RWPE2 (cell line): ENCODE results near the gene SPG11.
"Not testable (repeated sequence)": the region's sequence is repeated elsewhere in the genome, so short reads cannot be mapped to it uniquely, and the experiment has no call there.

Source experiments
- ATAC-seq: fragments of 200-7000 bp; cut with Tn5 transposase; 3 replicates; pipeline ENCODE4 v1.9.1; 2021; ENCODE audit warnings: low read depth
- DNase-seq: peaks from one replicate; pipeline ENCODE4 v3.0.0-alpha.2; 2020; ENCODE audit warnings: low spot score
- H3K27ac ChIP-seq: fragments of 450-650 bp; 2 replicates; pipeline ENCODE4 v1.5.1; 2017; ENCODE audit warnings: mild to moderate bottlenecking; ENCODE audit not compliant: poor library complexity, severe bottlenecking
- H3K27me3 ChIP-seq: fragments of 250-450 bp; sonication (Bioruptor Pico); 2 replicates; pipeline ENCODE4 v1.5.1; 2021; ENCODE audit warnings: mild to moderate bottlenecking, moderate library complexity; ENCODE audit not compliant: insufficient read depth, poor library complexity, severe bottlenecking
- H3K36me3 ChIP-seq: fragments of 250-450 bp; sonication (Bioruptor Pico); 2 replicates; pipeline ENCODE4 v1.5.1; 2020; ENCODE audit warnings: low read depth, mild to moderate bottlenecking, moderate library complexity
- H3K4me1 ChIP-seq: fragments of 250-450 bp; sonication (Bioruptor Pico); 2 replicates; pipeline ENCODE4 v1.5.1; 2021; ENCODE audit warnings: mild to moderate bottlenecking, moderate library complexity; ENCODE audit not compliant: insufficient read depth, poor library complexity, severe bottlenecking
- H3K4me3 ChIP-seq: fragments of 250-450 bp; sonication (Bioruptor Pico); 2 replicates; pipeline ENCODE4 v1.5.1; 2021; ENCODE audit warnings: mild to moderate bottlenecking, moderate library complexity; ENCODE audit not compliant: severe bottlenecking
- H3K9me3 ChIP-seq: fragments of 250-450 bp; sonication (Bioruptor Pico); 2 replicates; pipeline ENCODE4 v1.5.1; 2021; ENCODE audit warnings: mild to moderate bottlenecking, moderate library complexity; ENCODE audit not compliant: severe bottlenecking
- TF ChIP-seq, protein P1 (sequence below): fragments of 450-650 bp; IDR thresholded peaks from one replicate; pipeline ENCODE4 v1.5.1; 2017; ENCODE audit warnings: mild to moderate bottlenecking, moderate library complexity; ENCODE audit not compliant: poor library complexity, severe bottlenecking

The SPG11 gene

DNA sequence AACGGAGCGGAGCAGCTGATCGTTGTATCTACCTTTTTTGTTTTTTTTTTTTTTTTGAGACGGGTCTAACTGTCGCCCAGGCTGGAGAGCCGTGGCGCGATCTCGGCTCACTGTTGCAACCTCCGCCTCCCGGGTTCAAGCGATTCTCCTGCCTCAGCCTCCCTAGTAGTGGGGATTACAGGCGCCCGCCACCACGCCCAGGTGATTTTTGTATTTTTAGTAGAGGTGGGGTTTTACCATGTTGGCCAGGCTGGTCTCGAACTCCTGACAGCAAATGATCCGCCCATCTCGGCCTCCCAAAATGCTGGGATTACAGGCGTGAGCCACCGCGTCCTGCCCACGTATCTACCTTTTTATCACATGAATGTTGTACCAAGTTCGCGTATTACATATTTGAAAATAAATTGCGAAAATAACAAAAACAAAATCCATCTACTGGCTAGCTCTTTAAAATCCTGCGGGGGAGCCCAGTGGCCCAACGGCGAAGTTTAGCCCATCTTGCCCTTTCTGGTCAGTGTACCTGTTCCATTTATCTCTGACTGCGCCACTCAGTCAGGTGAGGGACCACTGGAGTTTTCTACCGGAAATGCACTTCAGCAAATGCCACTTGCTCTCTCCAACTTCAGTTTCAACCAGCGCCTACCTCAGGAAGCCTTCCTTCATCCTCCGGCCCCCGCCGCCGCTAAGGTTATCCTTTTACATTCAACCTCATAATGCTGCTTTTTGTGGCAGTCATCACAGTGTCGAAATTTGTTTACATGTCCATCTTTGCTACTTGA lies 127.8 kb downstream of the SPG11 start:
- no peak for DNase-seq
- no peak for ATAC-seq
- TF ChIP-seq, protein P1, sequence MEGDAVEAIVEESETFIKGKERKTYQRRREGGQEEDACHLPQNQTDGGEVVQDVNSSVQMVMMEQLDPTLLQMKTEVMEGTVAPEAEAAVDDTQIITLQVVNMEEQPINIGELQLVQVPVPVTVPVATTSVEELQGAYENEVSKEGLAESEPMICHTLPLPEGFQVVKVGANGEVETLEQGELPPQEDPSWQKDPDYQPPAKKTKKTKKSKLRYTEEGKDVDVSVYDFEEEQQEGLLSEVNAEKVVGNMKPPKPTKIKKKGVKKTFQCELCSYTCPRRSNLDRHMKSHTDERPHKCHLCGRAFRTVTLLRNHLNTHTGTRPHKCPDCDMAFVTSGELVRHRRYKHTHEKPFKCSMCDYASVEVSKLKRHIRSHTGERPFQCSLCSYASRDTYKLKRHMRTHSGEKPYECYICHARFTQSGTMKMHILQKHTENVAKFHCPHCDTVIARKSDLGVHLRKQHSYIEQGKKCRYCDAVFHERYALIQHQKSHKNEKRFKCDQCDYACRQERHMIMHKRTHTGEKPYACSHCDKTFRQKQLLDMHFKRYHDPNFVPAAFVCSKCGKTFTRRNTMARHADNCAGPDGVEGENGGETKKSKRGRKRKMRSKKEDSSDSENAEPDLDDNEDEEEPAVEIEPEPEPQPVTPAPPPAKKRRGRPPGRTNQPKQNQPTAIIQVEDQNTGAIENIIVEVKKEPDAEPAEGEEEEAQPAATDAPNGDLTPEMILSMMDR, result no peak
- peaks cover 8% of the 10 kb centered on the region for H3K4me1 ChIP-seq
- H3K36me3 ChIP-seq, result peaks cover 35% of the 10 kb centered on the region
- peak overlapping the region; percentile 93 for H3K4me3 ChIP-seq
- H3K27ac ChIP-seq, result peak overlapping the region; percentile 93
- no peaks in the 10 kb centered on the region for H3K27me3 ChIP-seq
- no peaks in the 10 kb centered on the region for H3K9me3 ChIP-seq

DNA sequence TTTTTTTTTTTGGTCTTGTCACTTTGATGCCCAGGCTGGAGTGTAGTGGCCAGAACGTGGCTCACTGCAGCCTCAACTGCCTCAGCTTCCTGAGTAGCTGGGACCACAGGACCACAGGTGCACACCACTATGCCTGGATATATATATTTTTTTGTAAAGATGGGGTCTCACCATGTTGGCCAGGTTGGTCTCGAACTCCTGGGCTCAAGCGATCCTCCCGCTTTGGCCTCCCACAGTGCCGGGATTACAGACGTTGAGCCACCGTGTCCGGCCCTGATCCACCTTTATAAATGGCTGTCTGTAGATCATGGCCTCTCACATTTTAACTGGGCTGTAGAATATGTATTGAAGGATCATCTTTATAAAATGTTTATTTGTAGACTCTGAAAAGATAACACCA lies 128.4 kb downstream of the SPG11 start:
- DNase-seq (no peak), ATAC-seq (no peak)
- Histone ChIP-seq H3K27ac (peak overlapping the region; percentile 93), H3K36me3 (peaks cover 30% of the 10 kb centered on the region), H3K4me3 (no peak overlapping the region), H3K4me1 (peaks cover 8% of the 10 kb centered on the region), H3K27me3 (no peaks in the 10 kb centered on the region), H3K9me3 (no peaks in the 10 kb centered on the region)
- TF ChIP-seq, protein P1, result no peak

DNA sequence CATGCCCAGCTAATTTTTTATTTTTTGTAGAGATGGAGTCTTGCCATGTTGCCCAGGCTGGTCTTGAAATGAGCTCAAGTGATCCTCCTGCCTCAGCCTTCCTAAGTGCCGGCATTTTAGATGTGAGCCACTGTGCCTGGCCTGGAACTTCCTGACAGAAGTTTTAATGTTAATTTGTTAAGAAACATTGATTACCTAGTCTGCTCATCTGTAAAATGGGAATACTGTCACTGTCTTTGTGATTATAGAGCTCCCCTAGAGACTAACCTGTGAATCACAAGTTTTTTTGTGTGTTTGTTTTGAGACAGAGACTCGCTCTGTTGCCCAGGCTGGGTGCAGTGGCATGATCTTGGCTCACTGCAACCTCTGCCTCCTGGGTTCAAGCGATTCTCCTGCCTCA lies 130.8 kb downstream of the SPG11 start:
- ATAC-seq, result no peak
- no peaks in the 10 kb centered on the region for H3K27me3 ChIP-seq
- no peak for DNase-seq
- no peak overlapping the region for H3K4me3 ChIP-seq
- no peak overlapping the region for H3K27ac ChIP-seq
- TF ChIP-seq, protein P1, result peak; percentile 46
- peaks cover 2% of the 10 kb centered on the region for H3K4me1 ChIP-seq
- H3K36me3 ChIP-seq, result peaks cover 12% of the 10 kb centered on the region
- no peaks in the 10 kb centered on the region for H3K9me3 ChIP-seq

DNA sequence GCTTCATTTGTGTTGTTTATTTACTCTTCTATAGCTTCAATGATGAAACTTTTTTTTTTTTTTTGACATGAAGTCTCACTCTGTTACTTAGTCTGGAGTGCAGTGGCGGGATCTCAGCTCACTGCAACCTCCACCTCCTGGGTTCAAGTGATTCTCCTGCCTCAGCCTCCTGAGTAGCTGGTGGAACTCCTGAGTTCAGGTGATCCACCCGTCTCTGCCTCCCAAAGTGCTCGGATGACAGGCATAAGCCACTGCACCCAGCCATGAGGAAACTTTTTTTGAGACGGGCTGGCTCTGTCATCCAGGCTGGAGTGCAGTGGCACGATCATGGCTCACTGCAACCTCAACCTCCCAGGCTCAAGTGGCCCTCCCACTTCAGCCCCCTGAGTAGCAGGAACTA lies 131.2 kb downstream of the SPG11 start:
- not testable (repeated sequence) for ATAC-seq, H3K27ac ChIP-seq, H3K9me3 ChIP-seq, H3K4me3 ChIP-seq, H3K27me3 ChIP-seq, H3K4me1 ChIP-seq, DNase-seq
- peaks cover 16% of the 10 kb centered on the region for H3K36me3 ChIP-seq

DNA sequence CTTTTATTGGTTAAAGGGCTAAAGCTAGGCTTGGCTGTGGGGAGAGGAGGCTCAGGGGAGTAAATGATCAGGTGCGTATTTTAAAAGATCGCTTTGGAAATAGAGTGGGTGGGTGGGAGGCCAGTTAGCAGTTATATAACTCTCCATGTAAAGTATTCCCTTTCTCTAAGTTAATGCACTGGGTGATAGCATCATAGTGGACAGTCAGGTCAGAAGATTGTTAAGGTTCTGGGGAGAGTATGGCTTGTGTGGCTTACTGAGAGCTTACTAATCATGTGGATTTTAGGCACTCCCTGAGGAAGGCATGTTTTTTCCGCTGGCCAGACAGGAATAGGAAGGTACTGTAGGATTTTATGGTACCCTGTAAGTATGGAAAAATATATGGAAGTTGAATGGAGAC lies 132.8 kb downstream of the SPG11 start:
- peaks cover 32% of the 10 kb centered on the region for H3K36me3 ChIP-seq
- ATAC-seq, result peak; percentile 46

More for the DNA sequence above, 132.8 kb downstream of the SPG11 start:
- Histone ChIP-seq H3K27ac (no peak overlapping the region), H3K4me3 (no peak overlapping the region), H3K9me3 (no peaks in the 10 kb centered on the region), H3K4me1 (peaks cover 2% of the 10 kb centered on the region), H3K27me3 (no peaks in the 10 kb centered on the region)
- TF ChIP-seq, protein P1, result no peak
- DNase-seq, result no peak
